ENCODE measurements around the gene SLMAP.
"Not testable (repeated sequence)": the region's sequence is repeated elsewhere in the genome, so short reads cannot be mapped to it uniquely, and the experiment has no call there.

Gene SLMAP

GRCh38 chr3:57832486-57832885 lies 76.4 kb downstream of the SLMAP start:
- no peak for DNase-seq (ENCODE audit: low spot score)

GRCh38 chr3:57832900-57833313 lies 76.8 kb downstream of the SLMAP start:
- no peak for DNase-seq (ENCODE audit: low spot score)

DNA sequence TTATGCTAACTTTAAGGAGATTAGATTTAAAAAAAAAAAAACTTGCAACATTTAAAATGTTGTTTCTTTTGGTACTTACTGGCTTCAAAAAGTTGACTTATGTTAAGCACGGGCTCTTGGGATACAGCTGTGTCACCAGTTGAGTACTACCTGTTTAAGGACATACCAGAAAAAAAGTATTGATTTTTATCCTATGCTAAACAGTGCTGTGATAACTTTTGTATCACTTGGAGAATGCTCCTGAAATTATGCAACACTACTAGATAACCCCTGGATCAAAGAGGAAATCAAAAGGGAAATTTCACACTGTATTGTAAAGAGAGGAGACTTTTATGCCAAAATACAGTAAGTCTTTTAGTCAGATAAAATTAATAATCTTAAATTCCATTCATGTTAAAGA lies 77.7 kb downstream of the SLMAP start:
- DNase-seq (ENCODE audit: low spot score): no peak

DNA sequence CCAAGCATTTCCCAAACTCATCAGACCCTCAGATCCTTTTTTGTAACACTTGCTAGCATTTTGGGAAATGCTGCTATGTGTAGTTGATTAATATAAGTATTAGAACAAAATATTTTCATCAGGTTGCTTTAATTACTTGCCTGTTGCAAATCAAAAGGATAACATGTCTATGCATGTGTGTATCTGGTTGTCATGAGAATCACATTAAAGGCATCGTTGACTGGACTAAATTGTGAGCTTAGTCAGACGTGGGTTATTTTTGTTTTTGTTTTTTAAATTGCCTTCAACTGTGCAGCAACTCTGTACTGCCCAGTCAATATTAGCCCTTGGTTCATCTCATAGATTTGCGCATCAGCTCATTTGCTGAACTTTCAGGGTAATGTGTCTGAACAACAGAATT lies 81.6 kb downstream of the SLMAP start:
- DNase-seq (ENCODE audit: low spot score): no peak

DNA sequence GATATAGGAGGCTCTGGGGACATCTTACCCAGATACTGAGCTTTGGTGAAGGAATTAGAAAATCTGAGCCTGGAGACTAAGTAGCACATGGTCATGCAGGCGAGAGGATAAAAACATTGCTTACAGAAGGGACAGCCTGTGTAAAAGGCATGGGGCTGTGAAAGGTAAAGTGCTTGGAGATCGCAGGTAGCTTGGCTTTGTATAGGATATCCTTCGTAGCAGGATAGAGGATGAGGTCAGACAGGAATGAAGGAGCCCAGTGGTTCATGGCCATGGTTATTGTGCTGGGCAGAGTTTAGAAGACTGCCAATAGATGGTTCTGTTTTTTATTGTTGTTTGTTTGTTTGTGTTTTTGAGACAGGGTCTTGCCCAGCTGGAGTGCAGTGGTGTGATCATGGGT lies 82.5 kb downstream of the SLMAP start:
- DNase-seq (ENCODE audit: low spot score): no peak

GRCh38 chr3:57840473-57840872 lies 84.4 kb downstream of the SLMAP start:
- DNase-seq (ENCODE audit: low spot score): no peak

DNA sequence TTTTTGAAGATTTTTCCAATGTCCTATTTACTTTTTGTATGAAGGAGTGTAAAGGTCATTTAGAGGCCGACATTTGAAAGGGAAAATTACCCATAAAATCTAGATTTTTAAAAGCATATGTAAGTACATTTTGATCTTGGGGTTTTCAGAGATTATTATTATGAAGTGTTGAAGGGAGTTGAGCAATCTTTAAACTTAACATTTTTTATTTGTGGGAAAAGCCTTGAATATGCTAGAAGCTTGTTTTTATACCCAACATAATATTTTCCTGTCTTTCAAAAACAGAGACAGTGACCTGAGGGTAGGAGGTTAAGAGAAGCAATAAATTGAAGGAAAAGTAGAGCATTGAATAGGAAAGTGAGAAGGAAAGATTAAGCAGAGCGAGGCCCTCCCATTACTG lies 85.7 kb downstream of the SLMAP start:
- no peak for DNase-seq (ENCODE audit: low spot score)

GRCh38 chr3:57848177-57848738 lies 92.1 kb downstream of the SLMAP start:
- no peak for DNase-seq (ENCODE audit: low spot score)

DNA sequence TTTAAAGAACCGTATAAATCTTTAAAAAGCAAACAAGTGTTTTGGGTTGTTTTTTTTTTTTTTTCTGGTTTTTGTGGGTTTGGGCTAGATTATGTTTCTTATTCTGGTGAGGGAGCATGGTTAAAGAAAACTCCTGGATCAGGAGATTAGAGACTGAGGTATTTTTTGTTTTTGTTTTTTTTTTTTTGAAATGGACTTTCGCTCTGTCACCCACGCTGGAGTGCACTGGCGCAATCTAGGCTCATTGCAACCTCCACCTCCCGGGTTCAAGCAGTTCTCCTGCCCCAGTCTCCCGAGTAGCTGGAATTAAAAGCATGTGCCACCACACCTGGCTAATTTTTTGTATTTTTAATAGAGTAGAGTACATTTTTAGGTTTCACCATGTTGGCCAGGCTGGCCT lies 95.2 kb downstream of the SLMAP start:
- DNase-seq (ENCODE audit: low spot score): no peak

DNA sequence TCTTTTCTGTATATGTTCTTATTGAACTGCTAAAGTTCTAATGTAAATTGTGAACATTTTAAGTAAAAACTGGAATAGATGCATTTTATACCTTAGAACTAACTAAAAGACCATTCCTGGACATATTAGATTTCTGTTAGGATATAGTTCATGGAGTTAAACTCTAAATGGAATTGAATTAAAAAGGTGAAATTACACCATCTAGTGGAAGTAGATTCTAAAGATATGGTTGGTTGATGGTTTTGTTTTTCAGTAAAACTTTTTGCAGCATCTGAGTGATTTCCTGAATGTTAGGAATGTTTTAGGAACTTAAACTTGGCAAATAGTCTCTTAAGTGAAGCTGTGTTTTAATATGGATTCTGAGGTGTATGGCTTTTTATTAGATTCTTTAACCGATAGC lies 96.8 kb downstream of the SLMAP start:
- DNase-seq (ENCODE audit: low spot score): no peak

- DNase-seq (ENCODE audit: low spot score): no peak
Measured at GRCh38 chr3:57855281-57855680, 99.2 kb downstream of the SLMAP start.

GRCh38 chr3:57855943-57856342 lies 99.8 kb downstream of the SLMAP start:
- DNase-seq (ENCODE audit: low spot score): no peak

DNA sequence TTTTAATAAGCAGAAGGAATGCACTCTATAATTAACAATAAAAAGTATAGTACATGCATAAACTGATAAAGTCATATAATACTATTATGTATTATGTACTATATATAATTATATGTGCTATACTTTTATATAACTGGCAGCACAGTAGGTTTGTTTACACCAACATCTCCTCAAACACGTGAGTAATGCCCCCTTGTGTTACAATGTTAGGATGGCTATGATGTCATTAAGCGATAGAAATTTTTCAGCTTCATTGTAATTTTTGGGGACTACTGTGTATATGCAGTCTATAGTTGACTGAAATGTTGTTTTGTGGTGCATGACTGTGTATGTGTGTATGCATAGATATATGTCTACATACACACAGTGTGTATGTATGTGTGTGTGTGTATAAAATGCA lies 100.6 kb downstream of the SLMAP start:
- no peak for DNase-seq (ENCODE audit: low spot score)

DNA sequence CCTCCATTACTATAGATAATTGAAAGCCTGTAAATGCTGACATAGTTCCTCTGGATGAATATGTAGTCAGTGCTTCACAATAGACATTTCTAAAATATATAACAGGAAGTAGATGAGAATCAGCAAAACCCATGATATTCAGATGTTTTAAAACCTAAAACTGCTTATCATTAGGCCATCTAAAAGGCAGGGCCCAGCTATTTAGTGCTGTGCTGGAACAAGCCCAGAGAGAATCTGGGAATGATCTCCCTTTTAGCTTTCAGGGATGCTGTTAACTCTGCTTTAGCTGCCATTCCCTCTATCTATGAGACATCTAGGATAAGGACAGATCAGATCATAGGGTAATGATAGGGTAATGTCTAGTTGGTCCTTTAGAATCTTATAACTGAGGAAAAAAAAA lies 106.8 kb downstream of the SLMAP start:
- no peak for DNase-seq (ENCODE audit: low spot score)

GRCh38 chr3:57863380-57863779 lies 107.3 kb downstream of the SLMAP start:
- peak; percentile 11 for DNase-seq (ENCODE audit: low spot score)

GRCh38 chr3:57864853-57865252 lies 108.7 kb downstream of the SLMAP start:
- no peak for DNase-seq (ENCODE audit: low spot score)

GRCh38 chr3:57869110-57869509 lies 113.0 kb downstream of the SLMAP start:
- DNase-seq (ENCODE audit: low spot score): not testable (repeated sequence)

DNA sequence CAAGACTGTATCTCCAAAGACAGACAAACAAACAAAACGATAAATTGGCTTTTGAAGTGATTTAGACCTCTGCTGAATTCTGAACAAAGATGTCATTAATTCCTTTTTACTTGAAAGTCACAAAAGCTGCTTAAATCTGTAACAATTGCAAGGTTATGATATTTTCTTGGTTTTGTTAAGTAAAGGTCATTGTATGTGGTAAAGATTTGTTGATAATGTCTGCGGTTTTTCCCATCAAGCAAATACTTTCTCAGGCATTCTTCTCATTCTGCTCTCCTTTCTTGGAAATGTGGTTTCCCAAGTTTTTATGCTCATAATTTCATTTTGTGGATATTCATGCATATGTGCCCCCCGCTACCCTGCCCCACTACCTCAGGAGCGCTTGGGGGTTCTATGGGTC lies 116.5 kb downstream of the SLMAP start:
- no peak for DNase-seq (ENCODE audit: low spot score)

DNA sequence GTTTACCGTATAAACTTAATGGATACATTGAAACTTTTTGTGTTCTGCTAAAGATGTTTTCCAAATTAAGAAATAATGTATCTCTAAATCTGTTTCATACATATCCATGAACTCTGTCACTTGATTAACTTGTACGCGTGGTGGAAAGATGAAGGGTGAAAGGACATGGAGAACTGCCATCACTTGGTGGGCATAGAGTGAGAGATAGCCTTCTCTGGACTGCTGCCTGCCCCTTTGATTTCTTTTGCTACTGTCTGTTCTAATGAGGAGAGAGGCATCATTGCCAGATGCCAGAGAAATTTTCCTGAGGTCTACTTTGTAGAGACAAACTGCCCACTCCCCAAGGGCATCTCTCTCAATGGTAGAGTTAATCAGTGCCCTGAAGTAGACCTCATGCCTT lies 120.5 kb downstream of the SLMAP start:
- DNase-seq (ENCODE audit: low spot score): no peak

GRCh38 chr3:57877116-57877515 lies 121.0 kb downstream of the SLMAP start:
- no peak for DNase-seq (ENCODE audit: low spot score)

GRCh38 chr3:57884436-57884835 lies 128.3 kb downstream of the SLMAP start:
- DNase-seq (ENCODE audit: low spot score): not testable (repeated sequence)

GRCh38 chr3:57889807-57890206 lies 133.7 kb downstream of the SLMAP start:
- no peak for DNase-seq (ENCODE audit: low spot score)

GRCh38 chr3:57890874-57891273 lies 134.8 kb downstream of the SLMAP start:
- DNase-seq (ENCODE audit: low spot score): no peak

DNA sequence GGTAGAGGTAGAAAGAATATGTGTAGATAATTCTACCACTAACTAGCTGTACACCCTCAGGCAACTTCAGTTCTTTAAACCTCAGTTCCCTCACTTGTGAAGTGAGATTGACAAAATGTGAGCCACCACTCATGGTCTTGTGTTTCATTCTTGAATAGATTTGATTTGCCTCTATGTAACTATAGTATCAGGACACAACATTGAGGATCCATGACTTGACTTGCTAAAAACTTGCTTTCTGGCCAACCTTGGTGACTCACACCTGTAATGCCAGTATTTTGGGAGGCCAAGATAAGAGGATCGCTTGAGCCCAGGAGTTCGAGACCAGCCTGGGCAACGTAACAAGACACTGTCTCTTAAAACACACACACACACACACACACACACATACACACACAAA lies 136.3 kb downstream of the SLMAP start:
- DNase-seq (ENCODE audit: low spot score): no peak

GRCh38 chr3:57893156-57893555 lies 137.0 kb downstream of the SLMAP start:
- DNase-seq (ENCODE audit: low spot score): no peak
